Sigmoid colon (tissue), 7 donors: Measurements from ENCODE around the gene ADARB1. TPM values are rescaled to one million over a fixed set of nuclear protein-coding genes. Genes with fewer than 3 reads are reported as not detected.
A peak's percentile ranks its signal among the peaks of the same experiment; 100 is the strongest.

Source experiments
- DNase-seq: peaks from one replicate; pipeline ENCODE4 v3.0.0-alpha.2; 2019
- H3K27ac ChIP-seq, 4 donors: fragments of 200-600 bp; sonication (generic); one replicate each; pipeline ENCODE4 v1.5.1; 2016 to 2019; ENCODE audit warnings: mild to moderate bottlenecking in 1 of 4
- H3K27me3 ChIP-seq, 3 donors: fragments of 200-600 bp; sonication (generic); one replicate each; pipeline ENCODE4 v1.5.1; 2019; ENCODE audit warnings: mild to moderate bottlenecking in 1 of 3
- H3K36me3 ChIP-seq, 4 donors: fragments of 200-600 bp; sonication (generic); one replicate each; pipeline ENCODE4 v1.5.1; 2016 to 2019
- H3K4me1 ChIP-seq, 4 donors: fragments of 200-600 bp; sonication (generic); one replicate each; pipeline ENCODE4 v1.5.1; 2017 to 2019
- H3K4me3 ChIP-seq, 4 donors: fragments of 200-600 bp; sonication (generic); one replicate each; pipeline ENCODE4 v1.5.1; 2017 to 2019; ENCODE audit warnings: mild to moderate bottlenecking in 2 of 4, moderate library complexity in 1 of 4
- H3K9me3 ChIP-seq, 4 donors: fragments of 200-600 bp in 3 of 4; sonication (generic) in 3 of 4; one replicate each; pipeline versions ENCODE4 v1.5.1 to v1.6.1; 2013 to 2019
- EP300 ChIP-seq, 4 donors: sonication (generic); formaldehyde crosslinking; IDR thresholded peaks; one replicate each; pipeline ENCODE4 v1.6.1; 2017; ENCODE audit warnings: antibody characterized with exemption in 4 of 4
- POLR2A ChIP-seq, 2 donors: fragments of 450-650 bp; IDR thresholded peaks; one replicate each; pipeline ENCODE4 v1.6.1; 2016; ENCODE audit warnings: antibody characterized with exemption in 2 of 2, mild to moderate bottlenecking in 2 of 2, moderate library complexity in 2 of 2
- POLR2AphosphoS5 ChIP-seq, 4 donors: sonication (generic); formaldehyde crosslinking; IDR thresholded peaks; one replicate each; pipeline ENCODE4 v1.6.1; 2017; ENCODE audit warnings: antibody characterized with exemption in 4 of 4
- WGBS, 2 donors: extraction: QIAGEN DNeasy Blood & Tissue Kit; methylation state at CpG; one replicate each; pipeline ENCODE4 v1.1.7; 2013; 5-methylcytosine and 5-hydroxymethylcytosine counted together
- intact Hi-C: fragments of 100-400 bp; cut with DNase I; formaldehyde crosslinking; loops from one replicate; pipeline ENCODE4 v1.15.1; 2023
- polyA plus RNA-seq, 3 donors: library from polyadenylated mRNA; stranded (reverse); fragments of 200-250 nt; gene quantifications; one replicate each; pipeline ENCODE4 v1.2.3, GENCODE V29; 2013
- total RNA-seq, 4 donors: library from RNA; depleted of rRNA; stranded (reverse); fragments of >200 nt; gene quantifications; one replicate each; pipeline ENCODE4 v1.1.0, GENCODE V29; 2016
- TF ChIP-seq, protein P1 (sequence below), 4 experiments: fragments of 450-650 bp in 3 of 4; fragments of 200-600 bp in 1 of 4; IDR thresholded peaks; one replicate each; pipeline ENCODE4 v1.5.1; 2016 to 2019; ENCODE audit warnings: antibody characterized with exemption in 4 of 4, mild to moderate bottlenecking in 3 of 4, moderate library complexity in 2 of 4
- donor health status: healthy with polysubstance abuse.
- donor health status: Bipolar disorder and iron deficiency.
- donor health status: healthy.

Gene ADARB1
- total and polyA plus RNA-seq, 7 donors, result 0.92 to 102 (median 41.3) TPM

- peak overlapping the region; percentile 83 to 97 (median 85) for H3K27ac ChIP-seq
Measured at GRCh38 chr21:45076245-45076711, 1.9 kb downstream of the ADARB1 start.

DNA sequence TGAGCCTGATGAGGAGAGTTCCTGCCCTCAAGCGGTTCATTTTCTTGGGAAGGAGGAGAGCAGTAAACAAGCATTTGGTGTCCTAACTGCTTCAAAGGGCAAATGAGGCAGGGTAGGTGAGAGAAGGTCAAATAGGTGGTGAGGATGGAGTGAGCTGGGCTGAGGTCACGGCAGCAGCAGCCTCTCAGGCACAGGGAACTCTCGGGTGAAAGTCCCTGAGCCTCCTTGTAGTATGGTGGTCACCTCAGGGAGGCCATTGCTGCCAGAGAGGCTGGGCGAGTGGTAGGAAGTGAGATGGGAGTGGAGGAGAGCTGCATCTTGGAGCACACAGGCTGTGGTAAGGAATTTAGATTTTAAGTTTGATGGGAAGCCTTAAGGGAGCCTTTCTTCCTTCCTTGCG, 4.0 kb downstream of the ADARB1 start:
- TF ChIP-seq POLR2A (IDR thresholded peaks at IDR 0.05) (no peak), POLR2AphosphoS5 (IDR thresholded peaks at IDR 0.05) (no peak)
- TF ChIP-seq, protein P1, sequence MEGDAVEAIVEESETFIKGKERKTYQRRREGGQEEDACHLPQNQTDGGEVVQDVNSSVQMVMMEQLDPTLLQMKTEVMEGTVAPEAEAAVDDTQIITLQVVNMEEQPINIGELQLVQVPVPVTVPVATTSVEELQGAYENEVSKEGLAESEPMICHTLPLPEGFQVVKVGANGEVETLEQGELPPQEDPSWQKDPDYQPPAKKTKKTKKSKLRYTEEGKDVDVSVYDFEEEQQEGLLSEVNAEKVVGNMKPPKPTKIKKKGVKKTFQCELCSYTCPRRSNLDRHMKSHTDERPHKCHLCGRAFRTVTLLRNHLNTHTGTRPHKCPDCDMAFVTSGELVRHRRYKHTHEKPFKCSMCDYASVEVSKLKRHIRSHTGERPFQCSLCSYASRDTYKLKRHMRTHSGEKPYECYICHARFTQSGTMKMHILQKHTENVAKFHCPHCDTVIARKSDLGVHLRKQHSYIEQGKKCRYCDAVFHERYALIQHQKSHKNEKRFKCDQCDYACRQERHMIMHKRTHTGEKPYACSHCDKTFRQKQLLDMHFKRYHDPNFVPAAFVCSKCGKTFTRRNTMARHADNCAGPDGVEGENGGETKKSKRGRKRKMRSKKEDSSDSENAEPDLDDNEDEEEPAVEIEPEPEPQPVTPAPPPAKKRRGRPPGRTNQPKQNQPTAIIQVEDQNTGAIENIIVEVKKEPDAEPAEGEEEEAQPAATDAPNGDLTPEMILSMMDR (IDR thresholded peaks at IDR 0.05), result no peak
- peak; percentile 51 for DNase-seq
- H3K9me3 ChIP-seq, result no peaks in the 10 kb centered on the region
- intact Hi-C loops, result loop anchor here (5.0 kb wide), 1 partner anchor 76 kb away; no protein-coding TSS in a partner anchor
- H3K36me3 ChIP-seq, result no peaks in the 10 kb centered on the region
- no peaks in the 10 kb centered on the region for H3K27me3 ChIP-seq
- peak overlapping the region; percentile 58 to 82 (median 74) for H3K27ac ChIP-seq
- 71 to 73% methylated on average over 5 of the region's 5 CpGs for WGBS, 2 donors
- H3K4me1 ChIP-seq, result peaks cover 0 to 79% (median 64%) of the 10 kb centered on the region in 4 donors
- H3K4me3 ChIP-seq, result no peak overlapping the region

More at GRCh38 chr21:45076245-45076711, 1.9 kb downstream of the ADARB1 start:
- TF ChIP-seq POLR2AphosphoS5 (IDR thresholded peaks at IDR 0.05) (no peak), EP300 (IDR thresholded peaks at IDR 0.05) (no peak), POLR2A (IDR thresholded peaks at IDR 0.05) (no peak)
- TF ChIP-seq, protein P1 (IDR thresholded peaks at IDR 0.05), result no peak
- Histone ChIP-seq H3K4me1 (peaks cover 0 to 66% (median 46%) of the 10 kb centered on the region in 4 donors), H3K36me3 (no peaks in the 10 kb centered on the region), H3K27me3 (no peaks in the 10 kb centered on the region), H3K9me3 (no peaks in the 10 kb centered on the region), H3K4me3 (peak overlapping the region in 3 of 4 donors; percentile 92 to 97 (median 92))
- DNase-seq, result peak; percentile 38
- WGBS, 2 donors, result 70 to 73% methylated on average over 8 of the region's 8 CpGs
- intact Hi-C loops, result loop anchor here (5.0 kb wide), 1 partner anchor 74 kb away; no protein-coding TSS in a partner anchor

- 80 to 87% methylated on average over 2 of the region's 2 CpGs for WGBS, 2 donors
- intact Hi-C loops, result loop anchor here (5.0 kb wide), 1 partner anchor 77 kb away; no protein-coding TSS in a partner anchor
- H3K27me3 ChIP-seq, result no peaks in the 10 kb centered on the region
- H3K27ac ChIP-seq, result peak overlapping the region; percentile 58 to 82 (median 74)
- TF ChIP-seq, protein P1 (IDR thresholded peaks at IDR 0.05), result no peak
- H3K9me3 ChIP-seq, result no peaks in the 10 kb centered on the region
- peak; percentile 60 for DNase-seq
- no peaks in the 10 kb centered on the region for H3K36me3 ChIP-seq
- peaks cover 0 to 79% (median 65%) of the 10 kb centered on the region in 4 donors for H3K4me1 ChIP-seq
- H3K4me3 ChIP-seq, result no peak overlapping the region
Measured at GRCh38 chr21:45078877-45079281, 4.5 kb downstream of the ADARB1 start.

- H3K27ac ChIP-seq, result peak overlapping the region; percentile 58 to 82 (median 74)
- no peaks in the 10 kb centered on the region for H3K36me3 ChIP-seq
- no peak overlapping the region for H3K4me3 ChIP-seq
- H3K4me1 ChIP-seq, result peaks cover 0 to 82% (median 67%) of the 10 kb centered on the region in 4 donors
- intact Hi-C loops, result loop anchor here (5.0 kb wide), 1 partner anchor 77 kb away; no protein-coding TSS in a partner anchor
- H3K9me3 ChIP-seq, result no peaks in the 10 kb centered on the region
- DNase-seq, result peak; percentile 46
- WGBS, 2 donors, result 54 to 78% methylated on average over 2 of the region's 2 CpGs
- no peaks in the 10 kb centered on the region for H3K27me3 ChIP-seq
- TF ChIP-seq POLR2A (IDR thresholded peaks at IDR 0.05) (no peak), EP300 (IDR thresholded peaks at IDR 0.05) (no peak), POLR2AphosphoS5 (IDR thresholded peaks at IDR 0.05) (no peak)
- TF ChIP-seq, protein P1 (IDR thresholded peaks at IDR 0.05), result no peak
Measured at GRCh38 chr21:45079351-45079750, 5.0 kb downstream of the ADARB1 start.
